Stimulated activated CD8-positive, alpha-beta memory T cell treated with anti-CD3 and anti-CD28 coated beads, Interleukin-12 subunit alpha, Interleukin-12 subunit beta, amount 100 ng/mL, for 24 hours (primary cell): ENCODE measurements around the gene LSM7.
"Not testable (repeated sequence)": the region's sequence is repeated elsewhere in the genome, so short reads cannot be mapped to it uniquely, and the experiment has no call there.

Experiments used
- DNase-seq: peaks from one replicate; pipeline ENCODE4 v3.0.0-alpha.2; 2020; ENCODE audit errors: extremely low read depth

The LSM7 gene

GRCh38 chr19:2302319-2303210, 25.8 kb downstream of the LSM7 start:
- DNase-seq: no peak

GRCh38 chr19:2300533-2300932, 27.9 kb downstream of the LSM7 start:
- no peak for DNase-seq

- DNase-seq: no peak
Observed at GRCh38 chr19:2296141-2296540, 32.2 kb downstream of the LSM7 start.

GRCh38 chr19:2294687-2295335, 33.6 kb downstream of the LSM7 start:
- DNase-seq: no peak

- DNase-seq: no peak
Observed at GRCh38 chr19:2291185-2291751, 37.1 kb downstream of the LSM7 start.

- DNase-seq: no peak
Observed at GRCh38 chr19:2290441-2291184, 37.8 kb downstream of the LSM7 start.

- DNase-seq: no peak
Observed at GRCh38 chr19:2289714-2290435, 38.5 kb downstream of the LSM7 start.

GRCh38 chr19:2288818-2289713, 39.3 kb downstream of the LSM7 start:
- no peak for DNase-seq

GRCh38 chr19:2288338-2288817, 40.0 kb downstream of the LSM7 start:
- DNase-seq: no peak

- DNase-seq: no peak
Observed at GRCh38 chr19:2287585-2288337, 40.6 kb downstream of the LSM7 start.

GRCh38 chr19:2286402-2287140, 41.8 kb downstream of the LSM7 start:
- no peak for DNase-seq

- DNase-seq: no peak
Observed at GRCh38 chr19:2283835-2284507, 44.4 kb downstream of the LSM7 start.

GRCh38 chr19:2282862-2283237, 45.5 kb downstream of the LSM7 start:
- DNase-seq: no peak

- DNase-seq: no peak
Observed at GRCh38 chr19:2282062-2282861, 46.1 kb downstream of the LSM7 start, which contains the start of gene PEAK3. Gene PEAK3 (minus strand): TSS chr19:2282175. CDS start chr19:2280931, 1,244 bp downstream.

GRCh38 chr19:2281265-2282061, 46.9 kb downstream of the LSM7 start:
- not testable (repeated sequence) for DNase-seq

- no peak for DNase-seq
Observed at GRCh38 chr19:2280633-2281264, 47.6 kb downstream of the LSM7 start.
